ENCODE results near the gene RILPL1.
"Not testable (repeated sequence)": the region's sequence is repeated elsewhere in the genome, so short reads cannot be mapped to it uniquely, and the experiment has no call there.

Gene RILPL1

DNA sequence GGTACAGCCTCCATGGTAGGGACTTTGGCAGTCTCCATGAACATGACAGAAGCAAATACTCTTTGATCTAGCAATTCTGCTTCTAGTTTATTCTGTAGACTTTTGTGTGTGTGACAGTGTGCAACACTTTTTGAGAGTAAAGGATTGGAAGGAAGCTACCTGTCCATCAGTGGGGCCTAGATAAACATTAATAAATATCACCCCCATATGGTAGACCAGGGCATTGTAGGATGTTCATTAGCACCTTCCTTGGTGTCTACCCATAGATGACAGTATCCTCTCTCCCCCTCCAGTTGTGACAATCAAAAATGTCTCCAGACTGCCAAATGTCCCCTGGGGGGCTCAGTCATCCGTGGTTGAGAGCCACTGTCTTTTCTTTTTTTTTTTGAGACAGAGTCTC, 64.7 kb downstream of the RILPL1 start:
- peak; percentile 69 for DNase-seq (ENCODE audit: low spot score)

DNA sequence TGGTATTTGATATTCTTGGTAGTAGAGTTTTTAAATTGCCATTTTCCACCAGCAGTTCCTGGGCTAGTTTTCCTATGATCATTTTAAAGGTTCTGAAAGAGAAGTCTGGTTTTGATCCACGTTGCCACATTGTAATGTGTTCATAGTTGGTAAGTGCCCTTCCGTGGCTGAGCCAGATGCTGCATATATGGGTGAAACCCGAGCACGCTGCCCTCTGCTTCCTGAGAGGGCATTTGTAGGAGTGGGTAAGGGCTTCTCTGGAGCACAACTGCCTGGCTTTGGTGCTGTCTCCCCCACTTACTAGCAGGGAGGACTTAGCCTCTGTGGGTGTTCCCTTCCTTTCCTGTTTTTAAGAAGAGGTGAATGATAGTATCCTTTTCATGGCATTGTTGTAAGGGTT, 68.4 kb downstream of the RILPL1 start:
- no peak for DNase-seq (ENCODE audit: low spot score)

- not testable (repeated sequence) for DNase-seq (ENCODE audit: low spot score)
Measured at GRCh38 chr12:123463174-123463573, 70.3 kb downstream of the RILPL1 start.

DNA sequence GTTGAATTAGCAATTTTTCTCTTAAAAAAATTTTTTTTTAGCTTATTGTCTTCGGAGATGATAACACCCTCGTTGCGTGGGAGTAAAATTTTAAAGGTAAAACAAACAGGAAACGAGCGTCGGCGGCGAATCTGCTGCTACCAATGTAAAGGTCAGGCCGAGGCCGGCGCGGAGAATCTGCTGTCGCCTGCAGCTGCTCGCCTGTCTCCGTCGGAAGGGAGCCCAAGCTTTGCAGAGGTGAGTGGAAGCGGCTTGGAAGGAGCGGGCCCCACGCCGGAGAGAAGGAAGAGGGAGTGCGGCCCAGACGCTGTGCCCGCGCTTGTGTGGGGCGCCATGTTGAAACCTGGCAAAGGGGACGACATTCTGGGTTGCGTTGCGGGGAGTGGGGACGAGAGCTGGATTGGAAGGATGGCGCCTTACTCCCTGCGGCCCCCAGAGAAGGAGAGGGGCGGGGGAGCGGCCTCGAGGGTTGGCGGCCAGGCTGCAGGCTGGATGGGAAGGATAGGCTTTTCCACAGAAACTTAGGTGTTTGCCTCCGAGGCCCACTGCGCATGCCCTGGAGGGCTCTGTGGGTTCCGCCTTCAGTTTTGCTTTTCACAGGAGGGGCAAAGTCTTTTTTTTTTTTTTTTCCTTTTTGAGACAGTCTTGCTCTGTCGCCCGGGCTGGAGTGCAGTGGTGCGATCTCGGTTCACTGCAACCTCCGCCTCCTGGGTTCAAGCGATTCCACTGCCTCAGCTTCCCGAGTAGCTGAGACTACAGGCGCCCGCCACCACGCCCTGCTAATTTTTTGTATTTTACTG, 75.3 kb downstream of the RILPL1 start, which contains the start of gene SNRNP35:
Gene SNRNP35 (plus strand): TSS at position 160 of the 800 bp plus-strand sequence. CDS start 7,402 bp downstream, outside the sequence.
- peak; percentile 83 for DNase-seq (ENCODE audit: low spot score)

- no peak for DNase-seq (ENCODE audit: low spot score)
Measured at GRCh38 chr12:123453165-123453564, 80.4 kb downstream of the RILPL1 start.

DNA sequence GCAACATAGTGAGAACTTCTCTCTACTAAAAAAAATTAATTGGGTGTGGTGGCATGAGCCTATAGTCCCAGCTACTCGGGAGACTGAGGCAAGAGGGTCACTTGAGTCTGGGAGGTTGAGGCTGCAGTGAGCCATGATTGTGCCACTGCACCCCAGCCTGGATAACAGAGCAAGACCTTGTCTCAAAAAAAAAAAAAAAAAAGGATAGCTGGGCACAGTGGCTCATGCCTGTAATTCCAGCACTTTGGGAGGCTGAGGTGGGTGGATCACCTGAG, 81.3 kb downstream of the RILPL1 start:
- not testable (repeated sequence) for DNase-seq (ENCODE audit: low spot score)

DNA sequence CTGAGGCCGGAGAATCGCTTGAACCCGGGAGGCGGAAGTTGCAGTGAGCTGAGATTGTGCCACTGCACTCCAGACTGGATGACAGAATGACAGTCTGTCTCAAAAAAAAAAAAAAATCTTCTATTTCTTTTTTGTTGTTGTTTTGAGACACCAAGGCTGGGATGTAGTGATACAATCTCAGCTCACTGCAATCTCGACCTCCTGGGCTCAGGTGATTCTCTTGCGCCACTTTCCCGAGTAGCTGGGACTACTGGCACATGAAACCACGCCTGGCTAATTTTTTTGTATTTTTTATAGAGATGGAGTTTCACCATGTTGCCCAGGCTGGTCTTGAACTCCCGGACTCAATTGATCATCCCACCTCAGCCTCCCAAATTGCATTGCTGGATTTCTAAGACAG, 82.9 kb downstream of the RILPL1 start:
- no peak for DNase-seq (ENCODE audit: low spot score)

DNA sequence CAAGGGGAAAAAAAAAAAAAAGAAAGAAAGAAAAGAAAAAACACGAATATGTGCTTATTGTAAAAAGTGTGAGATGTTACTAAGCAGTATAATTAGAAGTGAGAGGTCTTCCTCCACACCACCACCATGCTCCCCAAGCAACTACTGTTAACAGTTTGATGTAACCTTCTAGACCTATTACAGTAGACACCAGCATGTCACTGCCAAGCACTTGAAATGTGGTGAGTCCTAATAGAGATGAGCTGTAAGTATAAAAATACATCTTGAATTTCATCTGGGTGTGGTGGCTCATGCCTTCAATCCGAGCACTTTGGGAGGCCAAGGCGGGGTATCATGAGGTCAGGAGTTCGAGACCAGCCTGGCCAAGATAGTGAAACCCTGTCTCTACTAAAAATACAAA, 83.7 kb downstream of the RILPL1 start:
- no peak for DNase-seq (ENCODE audit: low spot score)

DNA sequence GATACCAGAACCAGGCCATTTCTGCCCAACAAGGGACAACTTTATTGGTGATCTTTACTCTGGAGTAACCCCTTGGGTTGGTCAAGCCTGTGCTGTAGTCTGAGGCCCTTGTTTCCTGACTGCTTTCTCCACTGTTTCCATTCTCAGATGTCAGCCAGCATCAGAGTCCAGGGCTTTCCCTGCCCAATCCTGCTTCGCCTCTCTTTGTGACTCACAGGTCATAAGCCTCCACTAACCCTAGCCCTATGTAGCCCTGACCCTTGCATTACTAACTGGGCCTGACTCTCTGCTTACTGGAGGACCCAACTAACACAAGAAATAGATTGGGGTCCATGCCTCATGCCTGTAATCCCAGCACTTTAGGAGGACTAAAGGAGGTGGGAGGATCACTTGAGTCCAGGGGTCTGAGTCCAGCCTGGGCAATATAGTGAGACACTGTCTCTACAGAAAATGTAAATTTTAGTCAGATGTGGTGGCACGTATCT, 84.2 kb downstream of the RILPL1 start:
- DNase-seq (ENCODE audit: low spot score): no peak

DNA sequence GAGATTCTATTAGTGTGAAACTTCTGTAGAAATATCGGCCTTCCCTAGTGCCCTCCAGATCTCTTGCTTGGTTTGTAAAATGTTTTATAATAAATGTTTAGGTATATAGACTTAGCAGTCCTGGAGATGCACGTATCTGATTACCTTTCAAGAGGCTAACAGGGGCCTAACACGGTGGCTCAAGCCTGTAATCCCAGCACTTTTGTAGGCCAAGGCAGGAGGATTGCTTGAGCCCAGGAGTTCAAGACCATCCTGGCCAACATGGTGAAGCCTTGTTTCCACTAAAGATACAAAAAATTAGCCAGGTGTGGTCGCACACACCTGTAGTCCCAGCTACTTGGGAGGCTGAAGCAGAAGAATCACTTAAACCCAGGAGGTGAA, 87.2 kb downstream of the RILPL1 start:
- no peak for DNase-seq (ENCODE audit: low spot score)

DNA sequence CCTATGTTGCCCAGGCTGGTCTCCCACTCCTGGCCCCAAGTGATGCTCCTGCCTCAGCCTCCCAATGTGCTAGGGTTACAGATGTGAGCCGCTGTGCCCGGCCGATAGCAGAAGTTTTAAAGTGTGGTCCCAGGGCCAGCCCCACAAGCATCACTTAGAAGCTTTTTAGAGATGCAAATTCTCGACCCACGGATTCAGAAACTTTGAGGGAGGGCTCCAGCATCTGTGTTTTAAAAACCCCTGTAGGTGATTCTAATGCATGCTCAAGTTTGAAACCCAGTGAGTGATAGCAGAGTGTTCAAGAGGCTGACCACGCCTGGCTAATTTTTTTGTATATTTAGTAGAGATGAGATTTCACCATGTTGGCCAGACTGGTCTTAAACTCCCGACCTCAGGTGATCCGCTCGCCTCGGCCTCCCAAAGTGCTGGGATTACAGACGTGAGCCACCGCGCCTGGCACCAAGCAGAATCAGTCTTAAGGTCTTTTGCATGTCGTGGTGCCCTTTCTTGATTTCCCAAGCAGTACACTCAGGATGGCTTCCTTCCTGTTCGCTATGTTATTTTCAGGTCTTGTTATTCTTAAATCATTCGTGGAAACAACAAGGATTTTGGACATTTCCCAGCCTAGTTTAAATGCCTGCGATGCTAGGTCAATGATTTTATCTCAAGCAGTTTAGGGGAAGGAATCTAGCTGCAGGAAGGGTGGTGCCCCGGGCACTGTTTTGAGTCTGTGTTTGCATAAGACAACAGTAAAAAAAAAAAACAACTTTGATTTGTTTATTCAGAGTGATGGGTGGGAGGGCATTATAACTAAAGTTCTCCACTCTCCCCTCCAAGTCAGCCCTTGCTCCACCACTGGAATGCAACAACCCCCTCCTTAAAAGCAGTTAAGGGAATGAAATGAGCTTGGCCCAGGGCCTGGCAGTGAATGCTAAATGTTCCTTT, 87.9 kb downstream of the RILPL1 start:
- peak; percentile 14 for DNase-seq (ENCODE audit: low spot score)

- DNase-seq (ENCODE audit: low spot score): no peak
Measured at GRCh38 chr12:123444092-123445026, 89.2 kb downstream of the RILPL1 start.

DNA sequence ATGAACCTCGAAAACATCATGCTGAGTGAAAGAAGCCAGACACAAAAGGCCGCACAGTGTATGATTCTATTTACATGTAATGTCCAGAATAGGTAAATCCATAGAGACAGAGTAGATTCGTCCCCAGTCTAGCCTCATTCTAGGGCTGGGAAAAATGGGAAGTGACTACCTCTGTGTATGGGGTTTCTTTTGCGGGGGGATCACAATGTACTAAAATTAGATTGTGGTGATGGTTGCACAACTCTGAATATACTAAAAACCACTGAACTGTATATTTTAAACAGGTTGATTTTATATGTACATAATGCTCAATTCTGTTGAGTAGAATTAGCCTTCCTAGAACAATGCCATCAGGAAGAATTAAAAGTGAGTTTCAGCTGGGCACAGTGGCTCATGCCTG, 90.7 kb downstream of the RILPL1 start:
- no peak for DNase-seq (ENCODE audit: low spot score)

- no peak for DNase-seq (ENCODE audit: low spot score)
Measured at GRCh38 chr12:123441523-123442164, 91.9 kb downstream of the RILPL1 start.

- DNase-seq (ENCODE audit: low spot score): peak; percentile 89
Measured at GRCh38 chr12:123436017-123436964, 97.2 kb downstream of the RILPL1 start, which contains the start of gene RILPL2. TSS of gene RILPL2 (minus strand) at chr12:123436684. CDS start at chr12:123436420, 264 bp downstream.

DNA sequence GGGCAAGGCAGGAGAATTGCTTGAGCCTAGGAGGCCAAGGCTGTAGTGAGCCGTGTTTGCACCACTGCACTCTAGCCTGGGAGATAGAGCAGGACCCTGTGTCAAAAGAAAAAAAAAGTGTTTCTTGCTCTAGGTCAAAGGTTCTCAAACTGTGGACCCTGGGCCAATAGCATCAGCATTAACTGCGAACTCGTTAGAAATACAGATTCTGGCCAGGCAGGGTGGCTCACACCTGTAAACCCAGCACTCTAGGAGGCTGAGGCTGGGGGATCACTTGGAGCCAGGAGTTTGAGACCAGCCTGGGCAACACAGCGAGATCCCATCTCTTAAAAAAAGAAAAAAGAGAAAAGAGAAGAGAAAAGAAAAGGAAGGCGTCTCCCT, 97.9 kb downstream of the RILPL1 start:
- no peak for DNase-seq (ENCODE audit: low spot score)

- no peak for DNase-seq (ENCODE audit: low spot score)
Measured at GRCh38 chr12:123433615-123434014, 99.9 kb downstream of the RILPL1 start.

GRCh38 chr12:123431951-123432817, 101.3 kb downstream of the RILPL1 start:
- DNase-seq (ENCODE audit: low spot score): not testable (repeated sequence)

GRCh38 chr12:123429101-123429500, 104.4 kb downstream of the RILPL1 start:
- not testable (repeated sequence) for DNase-seq (ENCODE audit: low spot score)
